IMR-90 (cell line): ENCODE data around the gene CD93. TPM values are rescaled to one million over a fixed set of nuclear protein-coding genes. Genes with fewer than 3 reads are reported as not detected.

Source experiments
- ATAC-seq: fragments of 200-7000 bp; cut with Tn5 transposase; 2 replicates; pipeline ENCODE4 v1.9.1; 2020; ENCODE audit warnings: low read depth, mild to moderate bottlenecking, moderate library complexity
- BruUV-seq: library from RNA; stranded (reverse); fragments of 400-500 nt; replicated peaks from 2 replicates; lab custom pipeline; 2021; lab: Mats Ljungman, UMichigan
- CTCF ChIA-PET: fragments of 300-600 bp; formaldehyde crosslinking; extraction: SDS; loops from one replicate; lab custom pipeline; 2021; ENCODE audit warnings: antibody characterized with exemption; lab: Yijun Ruan, JAX
- POLR2A ChIA-PET: fragments of 300-600 bp; sonication (Branson Sonifier 250); formaldehyde crosslinking; loops from one replicate; lab custom pipeline; 2022; ENCODE audit warnings: antibody characterized with exemption; ENCODE audit not compliant: unreplicated experiment; lab: Charles Lee
- DNase-seq: peaks from one replicate; pipeline ENCODE4 v3.0.0; 2013
- H2AFZ ChIP-seq: replicated peaks from 2 replicates; pipeline ENCODE3; 2013; ENCODE audit warnings: low read length, mild to moderate bottlenecking; ENCODE audit not compliant: poor library complexity
- H2AK5ac ChIP-seq: 2 replicates; pipeline ENCODE4 v1.6.1; 2013; ENCODE audit warnings: low read depth, low read length, inconsistent platforms
- H2AK9ac ChIP-seq: replicated peaks from 2 replicates; pipeline ENCODE3; 2013; ENCODE audit warnings: mild to moderate bottlenecking, low read depth, low read length, moderate library complexity; ENCODE audit not compliant: poor library complexity
- H2BK120ac ChIP-seq: 2 replicates; pipeline ENCODE4 v1.6.1; 2013; ENCODE audit warnings: low read depth, low read length, inconsistent platforms
- H2BK15ac ChIP-seq: 3 replicates; pipeline ENCODE4 v1.6.1; 2013; ENCODE audit warnings: low read depth, low read length, inconsistent platforms
- H2BK20ac ChIP-seq: 2 replicates; pipeline ENCODE4 v1.6.1; 2013; ENCODE audit warnings: low read depth, mild to moderate bottlenecking, inconsistent platforms, low read length, moderate library complexity
- H2BK5ac ChIP-seq: 2 replicates; pipeline ENCODE4 v1.6.1; 2013; ENCODE audit warnings: mild to moderate bottlenecking, low read depth, low read length, inconsistent platforms; ENCODE audit not compliant: poor library complexity, severe bottlenecking
- H3K14ac ChIP-seq: replicated peaks from 2 replicates; pipeline ENCODE4 v1.6.1; 2013; ENCODE audit warnings: low read depth, low read length, inconsistent platforms
- H3K18ac ChIP-seq: 2 replicates; pipeline ENCODE4 v1.6.1; 2013; ENCODE audit warnings: low read depth, low read length, control low read depth
- H3K23ac ChIP-seq: 2 replicates; pipeline ENCODE4 v1.6.1; 2013; ENCODE audit warnings: low read depth, low read length, inconsistent platforms
- H3K27ac ChIP-seq: 2 replicates; pipeline ENCODE4 v1.5.1; 2013; ENCODE audit warnings: mild to moderate bottlenecking, control low read depth, low read length; ENCODE audit not compliant: insufficient read depth
- H3K27me3 ChIP-seq: 2 replicates; pipeline ENCODE4 v1.6.1; 2013; ENCODE audit warnings: low read length; ENCODE audit not compliant: control insufficient read depth, insufficient read depth
- H3K36me3 ChIP-seq: 2 replicates; pipeline ENCODE4 v1.6.1; 2013; ENCODE audit warnings: low read length, mixed read lengths; ENCODE audit not compliant: control insufficient read depth, insufficient read depth
- H3K4ac ChIP-seq: 2 replicates; pipeline ENCODE4 v1.6.1; 2013; ENCODE audit warnings: low read depth, low read length, inconsistent platforms
- H3K4me1 ChIP-seq: 2 replicates; pipeline ENCODE4 v1.6.1; 2013; ENCODE audit warnings: low read length, mixed read lengths; ENCODE audit not compliant: control insufficient read depth, insufficient read depth
- H3K4me2 ChIP-seq: 2 replicates; pipeline ENCODE4 v1.6.1; 2013; ENCODE audit warnings: low read depth, mild to moderate bottlenecking, control low read depth, low read length, moderate library complexity
- H3K4me3 ChIP-seq: 2 replicates; pipeline ENCODE4 v1.5.1; 2013; ENCODE audit warnings: low read depth, mild to moderate bottlenecking, control low read depth, low read length, moderate library complexity; ENCODE audit not compliant: insufficient read depth
- H3K56ac ChIP-seq: 2 replicates; pipeline ENCODE4 v1.6.1; 2013; ENCODE audit warnings: low read length, inconsistent platforms; ENCODE audit not compliant: insufficient read depth; ENCODE audit errors: extremely low read depth
- H3K79me1 ChIP-seq, 2 experiments: 2 replicates each; pipeline ENCODE4 v1.6.1; 2013; ENCODE audit warnings: low read length in 2 of 2, inconsistent platforms in 1 of 2, low read depth in 1 of 2
- H3K9ac ChIP-seq: 2 replicates; pipeline ENCODE4 v1.6.1; 2013; ENCODE audit warnings: low read depth, low read length, control low read depth
- H3K9me1 ChIP-seq: 2 replicates; pipeline ENCODE4 v1.6.1; 2013; ENCODE audit warnings: low read length, inconsistent platforms; ENCODE audit not compliant: insufficient read depth
- H3K9me3 ChIP-seq: 2 replicates; pipeline ENCODE4 v1.6.1; 2013; ENCODE audit warnings: low read length; ENCODE audit not compliant: control insufficient read depth, insufficient read depth
- H4K20me1 ChIP-seq: 2 replicates; pipeline ENCODE4 v1.6.1; 2013; ENCODE audit warnings: low read length, inconsistent platforms; ENCODE audit not compliant: insufficient read depth
- H4K5ac ChIP-seq: 2 replicates; pipeline ENCODE4 v1.6.1; 2013; ENCODE audit warnings: mild to moderate bottlenecking, low read depth, low read length, control low read depth
- H4K8ac ChIP-seq, 2 experiments: 2 replicates each; pipeline ENCODE4 v1.6.1; 2013; ENCODE audit warnings: low read depth in 2 of 2, low read length in 2 of 2, control low read depth in 1 of 2, inconsistent platforms in 1 of 2
- H4K91ac ChIP-seq: 2 replicates; pipeline ENCODE4 v1.6.1; 2013; ENCODE audit warnings: low read depth, low read length, inconsistent platforms; ENCODE audit not compliant: insufficient read depth
- BHLHE40 ChIP-seq: fragments of 150-350 bp; IDR thresholded peaks from 2 replicates; pipeline ENCODE4 v1.6.1; 2016; ENCODE audit warnings: mild to moderate bottlenecking, low read depth, low read length
- CHD1 ChIP-seq: IDR thresholded peaks from 2 replicates; pipeline ENCODE4 v1.6.1; 2012; ENCODE audit warnings: low read depth, low read length, improper control_type of control experiment
- FOS ChIP-seq: fragments of 150-350 bp; IDR thresholded peaks from 2 replicates; pipeline ENCODE4 v1.6.1; 2016; ENCODE audit warnings: low read depth, low read length
- MAFK ChIP-seq: IDR thresholded peaks from 2 replicates; pipeline ENCODE4 v1.6.1; 2012; ENCODE audit warnings: low read depth, low read length, improper control_type of control experiment
- MAZ ChIP-seq: IDR thresholded peaks from 2 replicates; pipeline ENCODE4 v1.6.1; 2012; ENCODE audit warnings: low read depth, mild to moderate bottlenecking, low read length, improper control_type of control experiment, moderate library complexity, borderline replicate concordance
- MXI1 ChIP-seq: IDR thresholded peaks from 2 replicates; pipeline ENCODE4 v1.6.1; 2012; ENCODE audit warnings: low read depth, mild to moderate bottlenecking, low read length, moderate library complexity, borderline replicate concordance
- NFE2L2 ChIP-seq: fragments of 150-350 bp; IDR thresholded peaks from 2 replicates; pipeline ENCODE4 v1.6.1; 2016; ENCODE audit warnings: low read depth, mild to moderate bottlenecking, low read length
- POLR2A ChIP-seq: IDR thresholded peaks from 2 replicates; pipeline ENCODE4 v1.6.1; 2012; ENCODE audit warnings: mild to moderate bottlenecking, low read depth, low read length
- RAD21 ChIP-seq: IDR thresholded peaks from 2 replicates; pipeline ENCODE4 v1.6.1; 2012; ENCODE audit warnings: low read length, improper control_type of control experiment
- RCOR1 ChIP-seq: IDR thresholded peaks from 2 replicates; pipeline ENCODE4 v1.6.1; 2012; ENCODE audit warnings: mild to moderate bottlenecking, low read length, improper control_type of control experiment; ENCODE audit not compliant: insufficient replicate concordance
- RFX5 ChIP-seq: IDR thresholded peaks from 2 replicates; pipeline ENCODE4 v1.8.0; 2012; ENCODE audit warnings: low read depth, mild to moderate bottlenecking, low read length, moderate library complexity
- SMC3 ChIP-seq: fragments of 150-350 bp; IDR thresholded peaks from 2 replicates; pipeline ENCODE4 v1.6.1; 2016; ENCODE audit warnings: low read depth, mild to moderate bottlenecking, antibody characterized with exemption, low read length, moderate library complexity
- WGBS, 2 experiments: methylation state at CpG; one replicate each; pipeline versions ENCODE4 v1.1.5 to v1.1.7; 2013; ENCODE audit warnings: missing lambda C conversion rate in 2 of 2; ENCODE audit not compliant: insufficient read length in 1 of 2; ENCODE audit errors: extremely low coverage in 2 of 2; 5-methylcytosine and 5-hydroxymethylcytosine counted together
- dilution Hi-C: fragments of 300-500 bp; cut with HindIII; formaldehyde crosslinking; loops from one replicate; pipeline ENCODE4 v1.14.3; 2018; ENCODE audit warnings: low sequenced_read_pairs; ENCODE audit not compliant: unreplicated experiment
- in situ Hi-C: fragments of 300-500 bp; cut with MboI; formaldehyde crosslinking; loops from 3 replicates; pipeline ENCODE4 v1.14.3; 2019; ENCODE audit warnings: low sequenced_read_pairs, inconsistent platforms, mixed read lengths
- intact Hi-C: fragments of 100-400 bp; cut with micrococcal nuclease; formaldehyde crosslinking; loops from 2 replicates; pipeline ENCODE4 v1.10.0; 2022
- polyA plus RNA-seq, 3 experiments: library from polyadenylated mRNA; depleted of rRNA; stranded (reverse); fragments of >200 nt; gene quantifications; 2 replicates each; pipeline ENCODE4 v1.2.3, GENCODE V29; 2012; ENCODE audit warnings: low replicate concordance in 1 of 3
- total RNA-seq: library from RNA; depleted of rRNA; stranded (reverse); fragments of >200 nt; gene quantifications from 2 replicates; pipeline ENCODE4 v1.2.3, GENCODE V29; 2012
- TF ChIP-seq, protein P1 (sequence below): fragments of 150-350 bp; IDR thresholded peaks from 2 replicates; pipeline ENCODE4 v1.6.1; 2016; ENCODE audit warnings: low read depth, mild to moderate bottlenecking, low read length, moderate library complexity, borderline replicate concordance

CD93 gene
- total and polyA plus RNA-seq, 2 of the 4 experiments (the other 2 are of a cell fraction) = under 0.01 to 0.02 TPM

DNA sequence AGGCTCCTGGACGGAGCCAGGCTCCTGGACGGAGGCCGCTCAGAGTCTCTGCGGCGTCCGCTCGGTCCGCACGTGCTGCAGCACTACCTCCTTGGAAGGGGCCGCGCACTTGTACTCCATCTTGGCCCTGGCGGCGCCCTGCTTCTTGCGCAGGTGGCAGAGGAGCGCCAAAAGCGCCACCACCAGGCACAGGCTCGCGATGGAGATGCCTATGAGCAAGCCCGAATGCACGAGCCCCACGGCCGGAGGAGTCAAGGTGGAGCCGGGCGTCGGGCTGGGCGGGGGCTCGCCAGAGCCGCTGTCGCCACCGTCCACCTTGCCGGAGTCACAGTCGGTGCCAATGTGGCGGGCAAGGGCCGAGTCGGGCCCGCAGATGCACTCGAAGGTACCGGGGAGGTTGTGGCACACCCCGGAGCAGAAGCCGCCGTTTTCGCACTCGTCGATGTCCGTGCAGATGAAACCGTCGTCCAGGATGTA is 38.3 kb downstream of the CD93 start:
- CTCF ChIA-PET = no interaction called here

More for the DNA sequence above, 38.3 kb downstream of the CD93 start:
- Histone ChIP-seq H3K4me2 (no peak overlapping the region), H4K20me1 (no peaks in the 10 kb centered on the region; the same call in 1 of the 2 replicates), H3K79me1 (no peaks in the 10 kb centered on the region), H3K4me3 (no peak overlapping the region), H3K23ac (no peak overlapping the region), H2AK9ac (no peak overlapping the region), H3K4ac (no peak overlapping the region), H3K27me3 (peaks cover 76% of the 10 kb centered on the region), H3K9me3 (peaks cover 4% of the 10 kb centered on the region; the same call in 1 of the 2 replicates), H2BK5ac (no peak overlapping the region), H2BK120ac (no peak overlapping the region), H3K36me3 (no peaks in the 10 kb centered on the region), H3K56ac (no peak overlapping the region), H2AK5ac (no peak overlapping the region), H4K5ac (no peak overlapping the region), H2AFZ (no peak overlapping the region), H4K8ac (no peak overlapping the region), H3K27ac (no peak overlapping the region), H3K9me1 (no peaks in the 10 kb centered on the region), H2BK15ac (no peak overlapping the region), H3K9ac (no peak overlapping the region), H3K18ac (no peak overlapping the region), H3K4me1 (peaks cover 4% of the 10 kb centered on the region; the same call in 1 of the 2 replicates), H4K91ac (no peak overlapping the region), H2BK20ac (no peak overlapping the region), H3K14ac (no peak overlapping the region)
- no peak for TF ChIP-seq MXI1
- TF ChIP-seq, protein P1, sequence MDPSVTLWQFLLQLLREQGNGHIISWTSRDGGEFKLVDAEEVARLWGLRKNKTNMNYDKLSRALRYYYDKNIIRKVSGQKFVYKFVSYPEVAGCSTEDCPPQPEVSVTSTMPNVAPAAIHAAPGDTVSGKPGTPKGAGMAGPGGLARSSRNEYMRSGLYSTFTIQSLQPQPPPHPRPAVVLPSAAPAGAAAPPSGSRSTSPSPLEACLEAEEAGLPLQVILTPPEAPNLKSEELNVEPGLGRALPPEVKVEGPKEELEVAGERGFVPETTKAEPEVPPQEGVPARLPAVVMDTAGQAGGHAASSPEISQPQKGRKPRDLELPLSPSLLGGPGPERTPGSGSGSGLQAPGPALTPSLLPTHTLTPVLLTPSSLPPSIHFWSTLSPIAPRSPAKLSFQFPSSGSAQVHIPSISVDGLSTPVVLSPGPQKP = no peak
- no peak for TF ChIP-seq FOS
- no peak for TF ChIP-seq NFE2L2
- no peak for TF ChIP-seq POLR2A
- TF ChIP-seq RAD21 = no peak
- no peak for TF ChIP-seq SMC3
- TF ChIP-seq CHD1 = no peak
- TF ChIP-seq RCOR1 = no peak
- TF ChIP-seq BHLHE40 = no peak
- TF ChIP-seq RFX5 = no peak
- no peak for TF ChIP-seq MAFK
- no peak for TF ChIP-seq MAZ
- in situ Hi-C loops = no loop called here
- WGBS, 2 experiments = 30% methylated on average over 31 of the region's 47 CpGs; no CpG with 5 or more reads in 1 of the 2 experiments
- BruUV-seq = no TSS peak
- ATAC-seq (no peak), DNase-seq (no peak)
- dilution Hi-C loops = no loop called here
- intact Hi-C loops = no loop called here
- POLR2A ChIA-PET = no interaction called here
